ENCODE data around the gene HIC1. TPM values are rescaled to one million over a fixed set of nuclear protein-coding genes. Genes with fewer than 3 reads are reported as not detected.
A peak's percentile ranks its signal among the peaks of the same experiment; 100 is the strongest.

Gene HIC1
- total RNA-seq, 1 donor from 2014 or later, result 8.8 TPM

GRCh38 chr17:2064520-2064971, 9.6 kb downstream of the HIC1 start:
- H3K27ac Mint-ChIP-seq (ENCODE audit: unreplicated experiment), result peak overlapping the region; percentile 74
- no peak for TF ChIP-seq CTCF (IDR thresholded peaks at IDR 0.05)
- no peaks in the 10 kb centered on the region for H3K9me3 Mint-ChIP-seq (ENCODE audit: low read depth)
- peaks cover 81% of the 10 kb centered on the region for H3K4me1 Mint-ChIP-seq (ENCODE audit: low read depth)
- H3K36me3 Mint-ChIP-seq (ENCODE audit: low read depth), result peaks cover 11% of the 10 kb centered on the region
- H3K4me3 Mint-ChIP-seq (ENCODE audit: unreplicated experiment), result no peak overlapping the region
- H3K27me3 Mint-ChIP-seq (ENCODE audit: low read depth), result no peaks in the 10 kb centered on the region
- DNase-seq (ENCODE audit: low spot score), result no peak

GRCh38 chr17:2064980-2065785, 10.3 kb downstream of the HIC1 start:
- Mint-ChIP-seq H3K4me1 (ENCODE audit: low read depth) (peaks cover 80% of the 10 kb centered on the region), H3K36me3 (ENCODE audit: low read depth) (peaks cover 11% of the 10 kb centered on the region), H3K27ac (ENCODE audit: unreplicated experiment) (peak overlapping the region; percentile 74), H3K9me3 (ENCODE audit: low read depth) (no peaks in the 10 kb centered on the region), H3K27me3 (ENCODE audit: low read depth) (no peaks in the 10 kb centered on the region), H3K4me3 (ENCODE audit: unreplicated experiment) (no peak overlapping the region)
- no peak for DNase-seq (ENCODE audit: low spot score)
- TF ChIP-seq CTCF (IDR thresholded peaks at IDR 0.05), result peak; percentile 66

- H3K9me3 Mint-ChIP-seq (ENCODE audit: low read depth), result no peaks in the 10 kb centered on the region
- H3K27me3 Mint-ChIP-seq (ENCODE audit: low read depth), result no peaks in the 10 kb centered on the region
- peaks cover 9% of the 10 kb centered on the region for H3K36me3 Mint-ChIP-seq (ENCODE audit: low read depth)
- no peak for DNase-seq (ENCODE audit: low spot score)
- H3K4me1 Mint-ChIP-seq (ENCODE audit: low read depth), result peaks cover 79% of the 10 kb centered on the region
- H3K4me3 Mint-ChIP-seq (ENCODE audit: unreplicated experiment), result no peak overlapping the region
- no peak for TF ChIP-seq CTCF (IDR thresholded peaks at IDR 0.05)
- peak overlapping the region; percentile 89 for H3K27ac Mint-ChIP-seq (ENCODE audit: unreplicated experiment)
These were observed 11.1 kb downstream of the HIC1 start for GRCh38 chr17:2065949-2066400.

GRCh38 chr17:2067048-2067561, 12.2 kb downstream of the HIC1 start:
- no peak for TF ChIP-seq CTCF (IDR thresholded peaks at IDR 0.05)
- DNase-seq (ENCODE audit: low spot score), result no peak
- Mint-ChIP-seq H3K36me3 (ENCODE audit: low read depth) (peaks cover 13% of the 10 kb centered on the region), H3K4me3 (ENCODE audit: unreplicated experiment) (no peak overlapping the region), H3K27ac (ENCODE audit: unreplicated experiment) (peak overlapping the region; percentile 89), H3K4me1 (ENCODE audit: low read depth) (peaks cover 85% of the 10 kb centered on the region), H3K9me3 (ENCODE audit: low read depth) (no peaks in the 10 kb centered on the region), H3K27me3 (ENCODE audit: low read depth) (no peaks in the 10 kb centered on the region)

- H3K27ac Mint-ChIP-seq (ENCODE audit: unreplicated experiment), result peak overlapping the region; percentile 89
- no peaks in the 10 kb centered on the region for H3K27me3 Mint-ChIP-seq (ENCODE audit: low read depth)
- no peak overlapping the region for H3K4me3 Mint-ChIP-seq (ENCODE audit: unreplicated experiment)
- no peaks in the 10 kb centered on the region for H3K9me3 Mint-ChIP-seq (ENCODE audit: low read depth)
- TF ChIP-seq CTCF (IDR thresholded peaks at IDR 0.05), result no peak
- DNase-seq (ENCODE audit: low spot score), result no peak
- H3K4me1 Mint-ChIP-seq (ENCODE audit: low read depth), result peaks cover 85% of the 10 kb centered on the region
- H3K36me3 Mint-ChIP-seq (ENCODE audit: low read depth), result peaks cover 15% of the 10 kb centered on the region
These were observed 12.7 kb downstream of the HIC1 start for GRCh38 chr17:2067608-2068024.

All from chondrocyte (in vitro differentiated cells).